Right lobe of liver (tissue), 4 donors: ENCODE measurements around the gene CUEDC1.

Experiments
- POLR2A ChIP-seq: fragments of 450-650 bp; IDR thresholded peaks from one replicate; pipeline ENCODE4 v1.6.1; 2017; ENCODE audit warnings: antibody characterized with exemption, mild to moderate bottlenecking
- TF ChIP-seq, protein P1 (sequence below), 4 donors: fragments of 200-600 bp in 3 of 4; fragments of 450-650 bp in 1 of 4; IDR thresholded peaks; one replicate each; pipeline versions ENCODE4 v1.5.1 to v1.8.0; 2016 to 2022; ENCODE audit warnings: antibody characterized with exemption in 4 of 4, mild to moderate bottlenecking in 2 of 4
- donor health status: DM: no; HTN: no; CAD: no.
- donor health status: DM: no; HTN: no; CAD: no.
- donor health status: DM: no; HTN: yes; CAD: no.

DNA sequence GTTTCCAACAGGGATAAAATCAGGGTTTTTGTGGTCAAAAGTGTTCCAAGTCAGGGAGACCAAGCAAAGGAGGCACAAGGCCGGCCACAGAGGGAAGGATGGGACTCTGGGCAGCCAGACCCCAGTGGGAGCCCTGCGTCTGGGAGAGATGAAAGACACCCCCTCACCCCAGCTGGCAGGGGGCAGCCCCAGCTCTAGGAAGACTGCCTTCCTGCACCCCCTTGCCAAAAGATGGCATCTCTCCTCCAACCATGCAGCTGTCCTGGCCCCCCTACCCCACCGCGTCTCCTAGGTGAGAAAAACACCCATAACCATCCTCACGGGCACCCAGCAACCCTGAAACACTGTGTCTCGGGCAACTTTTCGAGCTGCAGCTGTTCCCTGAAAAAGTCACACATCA is 51.3 kb downstream of the CUEDC1 start:
- TF ChIP-seq, protein P1, sequence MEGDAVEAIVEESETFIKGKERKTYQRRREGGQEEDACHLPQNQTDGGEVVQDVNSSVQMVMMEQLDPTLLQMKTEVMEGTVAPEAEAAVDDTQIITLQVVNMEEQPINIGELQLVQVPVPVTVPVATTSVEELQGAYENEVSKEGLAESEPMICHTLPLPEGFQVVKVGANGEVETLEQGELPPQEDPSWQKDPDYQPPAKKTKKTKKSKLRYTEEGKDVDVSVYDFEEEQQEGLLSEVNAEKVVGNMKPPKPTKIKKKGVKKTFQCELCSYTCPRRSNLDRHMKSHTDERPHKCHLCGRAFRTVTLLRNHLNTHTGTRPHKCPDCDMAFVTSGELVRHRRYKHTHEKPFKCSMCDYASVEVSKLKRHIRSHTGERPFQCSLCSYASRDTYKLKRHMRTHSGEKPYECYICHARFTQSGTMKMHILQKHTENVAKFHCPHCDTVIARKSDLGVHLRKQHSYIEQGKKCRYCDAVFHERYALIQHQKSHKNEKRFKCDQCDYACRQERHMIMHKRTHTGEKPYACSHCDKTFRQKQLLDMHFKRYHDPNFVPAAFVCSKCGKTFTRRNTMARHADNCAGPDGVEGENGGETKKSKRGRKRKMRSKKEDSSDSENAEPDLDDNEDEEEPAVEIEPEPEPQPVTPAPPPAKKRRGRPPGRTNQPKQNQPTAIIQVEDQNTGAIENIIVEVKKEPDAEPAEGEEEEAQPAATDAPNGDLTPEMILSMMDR (IDR thresholded peaks at IDR 0.05) = no peak
- TF ChIP-seq POLR2A = no peak
